HG03135 (cell line): ENCODE measurements around the gene JMJD8.
A peak's percentile ranks its signal among the peaks of the same experiment; 100 is the strongest.

ENCODE experiments used
- ATAC-seq: cut with Tn5 transposase; IDR thresholded peaks from one replicate; pipeline ENCODE4 v1.9.1; 2021; ENCODE audit warnings: mild to moderate bottlenecking, moderate library complexity; ENCODE audit not compliant: unreplicated experiment

JMJD8 gene, protein sequence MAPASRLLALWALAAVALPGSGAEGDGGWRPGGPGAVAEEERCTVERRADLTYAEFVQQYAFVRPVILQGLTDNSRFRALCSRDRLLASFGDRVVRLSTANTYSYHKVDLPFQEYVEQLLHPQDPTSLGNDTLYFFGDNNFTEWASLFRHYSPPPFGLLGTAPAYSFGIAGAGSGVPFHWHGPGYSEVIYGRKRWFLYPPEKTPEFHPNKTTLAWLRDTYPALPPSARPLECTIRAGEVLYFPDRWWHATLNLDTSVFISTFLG

DNA sequence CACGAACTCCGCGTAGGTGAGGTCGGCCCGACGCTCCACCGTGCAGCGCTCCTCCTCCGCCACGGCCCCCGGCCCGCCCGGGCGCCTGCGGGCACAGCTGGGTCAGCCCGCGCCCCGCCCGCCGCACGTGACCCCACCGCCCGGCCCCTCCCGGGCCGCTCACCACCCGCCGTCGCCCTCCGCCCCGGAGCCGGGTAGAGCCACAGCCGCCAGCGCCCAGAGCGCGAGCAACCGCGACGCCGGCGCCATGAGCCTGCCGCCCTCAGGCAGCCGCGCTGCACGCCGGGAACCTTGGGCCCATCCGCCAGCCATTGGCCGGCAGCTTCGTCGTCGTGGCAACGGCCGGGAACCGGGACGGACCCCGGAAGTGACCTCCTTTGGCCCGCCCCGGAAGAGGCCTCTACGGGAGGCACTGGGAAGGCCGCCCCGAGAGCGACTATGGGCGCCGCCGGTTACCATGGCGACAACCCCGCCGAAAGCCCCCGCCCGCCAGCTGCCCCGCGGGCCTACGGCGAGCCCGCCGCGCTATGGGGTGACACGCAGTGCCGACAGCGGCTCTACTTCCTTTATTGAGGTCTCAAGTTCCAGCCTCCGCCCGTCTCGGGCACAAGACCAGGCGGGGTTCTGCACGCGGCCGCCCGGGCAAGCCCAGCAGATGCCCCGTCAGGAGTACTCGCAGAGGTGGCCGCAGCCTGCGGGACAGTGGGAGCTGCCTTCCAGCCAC is at the start of gene JMJD8:
Gene JMJD8, minus strand, starts transcription at position 264 of the 724 bp plus-strand sequence. Its CDS starts 15 bp downstream, at position 249.
- peak; percentile 55 for ATAC-seq

DNA sequence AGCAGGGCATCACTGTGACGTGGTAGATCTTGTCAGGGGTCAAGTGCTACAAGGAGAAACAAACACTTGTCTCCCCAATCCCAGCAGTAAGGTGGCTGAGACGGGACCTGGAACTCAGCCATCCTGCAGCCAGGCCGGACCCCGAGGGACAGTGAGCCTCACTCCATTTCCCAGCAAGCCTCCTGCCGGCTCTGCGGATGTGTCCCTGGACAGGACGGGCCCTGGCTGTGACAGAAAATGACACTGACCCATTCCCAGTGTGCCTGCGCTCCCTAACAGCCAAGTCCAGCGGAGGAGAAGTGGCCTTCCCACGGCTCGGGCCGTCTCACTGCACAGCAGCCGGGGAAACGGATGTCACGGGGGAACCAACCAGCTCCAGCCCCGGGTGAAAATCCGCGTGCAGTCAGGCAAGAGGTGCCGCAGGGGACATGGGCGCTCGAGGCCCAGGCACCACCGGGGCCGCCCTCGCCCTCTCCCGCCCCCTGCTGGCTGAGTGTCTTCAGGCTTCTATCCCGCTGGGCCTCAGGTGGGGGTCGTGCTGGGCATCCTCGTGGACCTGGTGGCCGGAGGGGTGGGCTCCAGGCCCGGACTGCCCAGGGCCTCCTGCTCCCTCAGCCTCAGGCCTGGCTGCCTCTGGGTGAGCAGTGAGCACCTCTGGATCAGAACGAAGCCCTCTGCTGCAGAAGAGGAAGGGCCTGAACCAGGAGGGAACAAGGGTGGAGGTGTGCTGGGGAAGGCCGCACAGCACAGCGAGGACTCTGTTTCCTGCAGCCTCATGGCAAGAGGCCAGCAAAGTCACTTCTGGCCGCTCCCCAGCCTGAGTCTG is 49.5 kb upstream of the JMJD8 start:
- ATAC-seq, result no peak

DNA sequence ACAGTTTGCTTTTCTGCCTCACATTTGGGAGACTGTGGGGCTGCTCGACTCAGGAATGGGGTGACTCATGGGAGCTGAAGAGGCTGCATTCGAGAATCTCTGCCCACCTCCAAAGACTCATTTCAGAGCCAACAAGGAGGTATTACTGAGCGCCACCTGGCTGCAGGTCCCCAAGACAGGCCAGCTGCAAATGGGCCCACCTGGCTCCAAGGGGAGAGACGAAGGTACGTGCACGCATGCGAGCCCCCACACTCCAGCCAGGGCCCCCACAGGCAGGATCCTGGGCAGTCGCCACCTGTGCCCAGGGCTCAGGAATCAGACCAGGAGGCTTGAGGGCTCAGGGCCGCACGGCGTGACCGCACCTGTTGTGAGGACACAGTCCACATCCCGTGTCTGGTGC is 48.8 kb upstream of the JMJD8 start:
- no peak for ATAC-seq

DNA sequence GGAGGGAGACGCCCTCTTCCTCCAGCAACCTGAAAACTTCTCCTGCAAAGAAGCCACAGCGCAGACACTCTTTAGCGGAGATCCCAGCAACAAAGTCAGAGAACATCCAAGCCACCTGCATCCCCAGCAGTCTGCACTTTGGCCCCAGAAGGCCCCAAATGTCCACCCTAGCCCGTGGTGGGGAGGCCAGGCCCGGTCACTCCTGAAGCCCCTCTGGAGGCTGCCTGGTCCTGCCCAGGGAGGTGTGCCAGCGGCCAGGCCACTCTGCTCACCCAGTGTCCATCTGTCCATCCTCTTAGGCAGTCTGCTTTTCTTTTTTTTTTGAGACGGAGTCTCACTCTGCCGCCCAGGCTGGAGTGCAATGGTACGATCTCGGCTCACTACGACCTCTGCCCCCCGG is 48.2 kb upstream of the JMJD8 start:
- no peak for ATAC-seq

DNA sequence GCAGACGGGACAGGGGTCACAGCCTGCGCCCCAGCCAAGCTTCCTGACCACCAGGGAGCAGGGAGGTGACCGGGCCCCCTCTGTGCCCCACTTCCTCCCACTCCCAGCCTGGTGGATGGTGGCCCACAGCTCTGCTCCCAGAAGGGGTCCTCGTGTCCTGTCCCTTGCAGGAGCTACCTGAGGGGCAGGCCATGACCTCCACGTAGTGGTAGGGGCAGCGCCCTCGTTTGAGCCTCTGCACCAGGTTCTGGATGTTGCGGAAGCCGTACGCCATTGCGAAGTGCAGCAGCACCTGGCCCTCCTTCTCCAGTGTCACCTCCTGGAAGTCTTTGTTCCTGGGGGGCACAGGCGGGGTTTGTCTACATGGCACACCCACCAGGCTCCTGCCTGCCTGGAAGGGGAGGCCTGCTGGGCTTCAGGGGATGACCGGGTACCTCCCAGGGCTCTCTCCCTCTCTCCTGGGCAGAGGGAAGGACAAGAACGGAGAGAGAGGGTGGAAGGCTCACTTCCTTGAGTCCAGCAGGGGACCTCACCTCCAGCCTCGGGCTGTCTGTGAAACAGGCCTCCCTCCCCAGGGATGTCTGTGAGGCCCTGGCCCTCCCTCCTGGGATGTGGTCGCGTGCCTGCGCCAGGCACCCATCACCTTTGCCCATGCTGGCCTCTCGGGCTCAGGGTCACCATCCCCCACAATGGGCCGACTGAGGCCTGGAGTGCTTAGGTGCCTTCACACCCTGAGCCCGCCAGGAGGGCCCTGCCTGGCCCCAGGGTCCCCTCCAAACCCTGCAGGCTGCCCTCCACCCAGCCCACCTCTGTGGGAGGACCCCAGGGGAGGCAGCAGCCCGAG is 46.8 kb upstream of the JMJD8 start:
- no peak for ATAC-seq

DNA sequence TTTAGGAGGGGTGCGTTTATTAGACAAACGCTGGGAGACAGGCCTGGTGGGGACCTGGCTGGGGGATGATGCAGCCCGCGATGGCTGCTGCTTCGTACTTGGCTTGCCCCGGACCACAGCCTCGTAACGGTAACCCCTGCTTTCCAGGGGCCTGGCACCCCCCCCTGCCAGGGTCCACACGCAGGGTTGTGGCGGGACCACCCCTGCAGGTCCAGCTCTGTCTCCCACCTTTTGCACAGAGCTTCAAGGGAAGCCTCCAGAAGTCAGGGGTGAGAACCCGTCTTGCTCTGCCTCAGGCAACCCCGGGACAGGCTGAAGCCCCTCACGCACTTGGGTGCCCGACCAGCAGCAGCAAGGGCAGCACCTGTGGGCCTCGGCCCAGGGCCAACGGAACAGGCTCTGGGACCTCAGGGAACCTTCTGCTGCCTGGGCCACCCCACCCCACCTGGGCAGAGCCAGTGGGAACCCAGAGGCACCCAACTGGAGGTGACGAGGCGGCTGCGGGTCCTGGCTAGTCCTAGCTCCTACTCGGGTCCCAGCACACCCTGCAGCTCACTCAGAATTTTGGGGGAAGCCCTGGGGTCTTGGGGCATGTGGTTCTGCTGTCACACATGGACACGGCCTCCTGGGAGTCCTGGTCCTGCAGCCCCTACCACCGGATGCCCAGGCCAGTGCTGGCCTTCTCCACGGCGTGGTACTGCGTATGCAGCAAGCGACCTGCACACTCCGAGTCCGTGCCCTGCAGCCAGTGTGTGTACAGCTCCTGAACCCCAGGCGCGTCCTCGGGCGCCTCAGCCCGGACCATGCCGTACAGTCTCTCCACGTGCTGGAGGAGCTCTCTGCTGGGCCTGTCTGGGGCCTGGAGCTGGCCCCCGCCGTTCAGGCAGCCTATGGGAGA is 45.9 kb upstream of the JMJD8 start:
- ATAC-seq, result no peak

DNA sequence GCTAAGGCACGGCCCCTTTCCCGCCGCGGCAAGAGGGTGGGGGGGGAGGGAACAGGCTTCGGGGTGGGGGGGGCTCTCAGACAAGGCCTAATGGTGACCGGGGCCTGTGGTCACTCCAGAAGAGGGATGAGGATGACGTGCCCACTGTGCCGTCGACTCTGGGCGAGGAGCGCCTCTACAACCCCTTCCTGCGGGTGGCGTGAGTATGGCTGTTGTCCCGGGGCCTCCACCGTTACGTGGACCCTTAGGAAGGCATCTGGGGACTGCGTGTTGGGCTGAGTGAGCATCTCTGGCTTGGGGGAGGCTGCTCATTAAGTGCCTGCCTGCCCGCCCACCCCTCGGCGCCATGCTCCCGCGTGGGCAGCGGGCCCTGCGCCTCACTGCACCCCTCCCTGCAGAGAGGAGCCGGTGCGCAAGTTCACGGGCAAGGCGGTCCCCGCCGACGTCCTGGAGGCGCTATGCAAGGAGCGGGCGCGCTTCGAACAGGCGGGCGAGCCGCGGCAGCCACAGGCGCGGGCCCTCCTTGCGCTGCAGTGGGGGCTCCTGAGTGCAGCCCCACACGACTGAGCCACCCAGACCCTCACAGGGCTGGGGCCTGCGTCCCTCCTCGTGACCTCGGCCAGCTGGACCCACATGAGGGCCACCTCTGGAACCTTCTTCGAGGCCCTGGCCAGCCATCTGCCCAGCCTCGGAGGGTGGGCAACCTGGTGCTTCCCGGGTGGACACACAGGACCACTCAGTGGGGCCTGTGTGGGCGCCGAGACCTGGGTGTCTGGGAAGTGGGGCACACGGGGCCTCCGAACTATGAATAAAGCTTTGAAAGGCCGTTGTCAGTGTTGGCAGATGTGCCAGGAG is 45.0 kb upstream of the JMJD8 start:
- no peak for ATAC-seq

DNA sequence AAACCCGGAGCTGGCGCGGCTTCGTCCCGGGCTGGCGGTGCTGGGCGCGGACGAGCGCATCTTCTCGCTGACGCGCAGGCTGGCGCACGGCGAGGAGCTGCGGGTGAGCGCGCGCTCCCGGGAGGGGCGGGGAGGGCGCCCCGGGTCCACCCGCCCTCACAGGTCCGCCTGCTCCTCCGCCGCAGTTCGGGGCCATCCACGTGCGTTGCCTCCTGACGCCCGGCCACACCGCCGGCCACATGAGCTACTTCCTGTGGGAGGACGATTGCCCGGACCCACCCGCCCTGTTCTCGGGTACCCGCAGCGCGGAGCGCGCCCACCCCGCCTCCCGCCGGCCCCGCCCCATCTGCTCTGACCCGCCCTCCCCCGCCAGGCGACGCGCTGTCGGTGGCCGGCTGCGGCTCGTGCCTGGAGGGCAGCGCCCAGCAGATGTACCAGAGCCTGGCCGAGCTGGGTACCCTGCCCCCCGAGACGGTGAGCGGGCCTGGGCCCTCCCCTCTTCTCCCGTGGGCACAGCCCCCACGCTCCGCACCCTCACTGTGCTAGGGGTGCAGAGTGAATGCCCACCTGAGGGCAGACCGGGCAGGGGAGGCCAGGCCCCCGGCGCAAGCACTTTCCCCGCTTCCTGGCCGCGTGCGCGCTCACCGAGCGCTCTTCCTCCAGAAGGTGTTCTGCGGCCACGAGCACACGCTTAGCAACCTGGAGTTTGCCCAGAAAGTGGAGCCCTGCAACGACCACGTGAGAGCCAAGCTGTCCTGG is 44.2 kb upstream of the JMJD8 start:
- peak; percentile 31 for ATAC-seq

DNA sequence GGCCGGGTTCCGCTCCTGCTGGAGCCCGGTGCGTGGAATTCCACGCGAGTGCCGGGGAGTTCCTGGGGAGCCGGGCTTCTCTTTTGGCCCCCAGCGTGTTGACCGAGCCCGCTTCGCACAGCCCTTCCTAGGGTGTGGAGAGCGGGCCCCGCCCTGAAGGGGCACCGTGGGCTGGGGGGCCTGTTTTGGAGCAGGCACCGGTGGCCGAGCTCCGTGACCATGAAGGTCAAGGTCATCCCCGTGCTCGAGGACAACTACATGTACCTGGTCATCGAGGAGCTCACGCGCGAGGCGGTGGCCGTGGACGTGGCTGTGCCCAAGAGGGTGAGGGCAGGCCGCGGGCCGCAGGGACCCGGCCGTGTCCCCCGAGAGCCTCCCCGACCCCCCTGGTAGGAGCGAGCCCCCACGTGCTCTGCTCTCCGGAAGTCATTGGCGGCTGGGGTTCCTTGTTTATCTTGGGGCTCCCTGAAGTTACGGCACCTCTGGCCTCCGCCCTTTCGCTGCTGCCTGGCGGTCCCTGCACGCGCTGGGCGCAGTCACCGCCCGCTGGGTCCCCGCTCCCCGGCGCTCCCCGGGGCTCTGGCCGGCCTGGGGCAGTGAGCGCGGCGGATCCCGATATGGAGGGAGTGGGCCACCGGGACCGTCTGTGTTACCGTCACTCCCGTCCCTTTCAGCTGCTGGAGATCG is 43.3 kb upstream of the JMJD8 start:
- no peak for ATAC-seq

DNA sequence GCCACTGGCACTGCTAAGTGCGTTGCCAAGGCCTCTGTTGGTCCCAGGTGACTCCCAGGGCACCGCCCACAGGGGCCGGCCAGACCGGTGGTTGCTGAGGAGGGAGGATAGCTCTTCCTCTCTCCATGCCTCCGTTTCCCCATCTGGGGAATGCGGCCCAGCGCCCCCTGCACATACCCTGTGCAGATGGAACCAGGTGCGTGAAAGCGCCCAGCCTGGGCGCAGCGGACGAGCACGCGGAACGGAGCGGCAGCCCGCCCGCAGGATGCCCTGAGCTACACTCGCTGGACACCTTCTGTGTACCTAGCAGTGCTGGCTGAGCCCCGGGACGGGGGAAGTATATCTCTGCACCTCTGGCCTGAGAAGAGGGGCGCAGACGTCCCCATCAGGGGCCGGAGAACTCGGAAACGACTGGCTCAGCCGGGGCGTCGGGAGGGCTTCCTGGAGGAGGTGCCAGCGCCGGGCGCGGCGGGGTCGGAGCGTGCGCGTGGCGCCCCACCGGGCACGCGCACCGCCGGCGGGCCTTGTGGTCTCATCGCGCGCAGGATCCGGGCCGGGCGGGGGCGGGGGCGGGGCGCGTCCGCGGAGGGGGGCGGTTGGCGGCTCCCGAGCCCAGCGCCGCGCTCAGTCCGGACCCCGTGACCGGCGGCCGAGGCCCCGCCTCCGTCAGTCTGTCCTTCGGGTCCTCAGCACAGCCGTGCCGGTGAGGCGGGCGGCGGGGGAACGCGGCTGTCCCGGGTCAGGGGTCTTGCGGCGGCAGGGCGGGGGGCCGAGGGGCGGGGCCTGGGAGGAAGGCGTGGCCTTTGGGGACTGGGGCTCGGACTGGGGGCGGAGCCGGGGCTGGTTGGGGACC is 42.5 kb upstream of the JMJD8 start, which contains the start of the genes CCDC78 and HAGHL:
Gene CCDC78, minus strand, starts transcription at position 6 of the 853 bp plus-strand sequence. CDS start 76 bp downstream, outside the sequence.
Gene HAGHL, plus strand, starts transcription at position 669 of the 853 bp plus-strand sequence. CDS start 404 bp downstream, outside the sequence.
- ATAC-seq, result no peak

DNA sequence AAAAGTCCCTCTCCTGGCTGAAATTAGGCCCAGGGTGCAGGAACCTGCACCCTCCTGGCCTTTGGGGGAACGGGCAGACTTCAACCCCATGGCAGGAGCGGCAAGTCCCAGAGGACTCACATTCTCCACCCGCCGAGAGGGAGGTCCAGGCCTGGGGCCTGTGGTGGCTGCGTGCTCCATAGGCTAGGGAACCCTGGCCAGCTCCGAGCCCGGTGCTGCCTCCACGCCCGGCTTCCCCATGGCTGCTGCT is 42.0 kb upstream of the JMJD8 start:
- ATAC-seq, result no peak

DNA sequence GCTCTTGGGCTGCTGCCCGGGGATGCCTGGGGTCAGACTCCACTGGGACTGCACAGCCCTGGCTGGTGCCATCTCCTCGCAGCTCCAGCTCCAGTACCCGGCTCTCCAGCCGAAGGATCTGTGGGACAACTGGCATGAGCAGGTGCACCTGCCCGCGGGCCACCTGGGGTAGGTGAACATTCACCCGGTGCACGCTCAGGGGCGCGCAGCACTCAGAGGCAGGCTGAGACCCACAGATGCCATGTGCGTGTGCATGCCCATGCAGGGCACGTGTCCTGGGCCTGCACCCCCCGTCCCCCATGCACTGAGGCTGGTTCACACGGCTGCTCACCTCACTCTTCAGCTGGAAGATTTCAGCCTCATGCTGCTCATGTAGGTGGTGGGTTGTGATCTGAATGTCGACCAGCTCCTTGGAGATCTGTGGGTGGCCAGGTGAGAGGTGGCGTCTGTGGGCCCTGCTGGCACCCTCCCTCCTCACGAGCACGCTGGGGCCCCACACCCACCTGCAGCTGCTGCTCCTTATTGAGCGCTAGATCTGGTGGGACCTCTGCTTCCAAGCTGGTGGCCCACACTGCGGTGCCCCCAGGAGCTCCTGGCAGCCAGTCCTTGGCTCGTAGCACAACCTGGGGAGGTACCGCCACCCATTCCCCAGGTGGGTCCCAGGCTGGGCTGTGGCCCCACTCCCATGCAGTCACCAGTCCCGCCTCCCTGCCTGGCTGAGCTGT is 41.5 kb upstream of the JMJD8 start:
- no peak for ATAC-seq

DNA sequence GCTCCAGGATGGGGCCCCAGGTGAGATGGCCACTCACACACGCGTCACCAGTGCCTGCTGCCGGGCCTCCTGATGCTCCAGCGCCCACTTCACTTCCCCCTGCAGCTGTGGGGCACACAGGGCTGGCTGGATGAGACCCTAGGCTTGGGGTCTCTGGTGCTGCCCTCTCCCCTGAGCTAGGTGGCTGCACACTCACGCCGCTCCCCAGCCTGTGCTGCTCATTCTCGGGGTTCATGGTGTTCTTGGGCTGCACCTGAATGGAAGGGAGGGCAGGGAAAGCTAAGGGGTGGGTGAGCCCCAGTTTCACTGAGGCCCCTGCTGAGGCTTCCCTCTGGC is 40.9 kb upstream of the JMJD8 start:
- no peak for ATAC-seq

DNA sequence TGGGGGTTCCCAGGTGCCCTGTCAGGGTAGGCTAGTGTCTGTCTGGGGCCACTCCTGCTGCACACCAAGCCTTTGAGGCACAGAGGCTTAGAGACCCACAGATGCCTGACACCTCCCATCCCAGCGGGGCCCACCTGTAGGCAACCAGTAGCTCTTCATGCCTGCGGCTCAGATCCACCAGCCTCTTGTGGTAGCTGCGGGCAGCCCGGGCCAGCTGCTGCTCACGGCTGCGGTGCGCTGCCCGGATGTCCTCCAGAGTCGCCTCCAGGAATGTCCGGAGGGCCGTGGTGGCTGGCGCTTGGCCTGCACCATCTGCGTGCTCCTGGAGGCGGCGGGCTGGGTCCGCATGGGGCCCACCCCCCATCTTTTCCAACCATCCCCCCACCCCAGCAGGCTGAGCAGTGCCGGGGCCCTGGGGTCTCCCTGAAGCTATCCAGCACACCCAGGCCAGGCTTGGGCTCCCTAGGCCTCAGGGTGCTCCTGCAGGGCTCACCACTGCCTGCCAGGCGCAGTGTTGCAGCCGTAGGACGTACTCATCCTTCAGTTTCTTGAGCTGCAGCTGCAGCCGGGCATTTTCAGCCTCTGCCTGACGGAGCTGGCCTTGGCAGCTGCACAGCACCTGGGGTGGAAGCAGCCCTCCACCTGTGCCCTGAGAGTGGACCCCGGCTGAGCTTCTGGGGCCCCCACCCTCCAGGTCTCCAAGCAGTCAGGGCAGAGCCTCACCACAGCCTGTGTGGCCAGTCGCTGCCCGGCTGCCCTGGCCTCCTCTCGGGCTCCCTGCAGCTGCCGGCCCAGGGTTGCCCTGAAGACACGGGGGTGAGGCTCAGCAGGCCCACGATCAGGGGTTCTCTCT is 40.3 kb upstream of the JMJD8 start:
- ATAC-seq, result no peak

DNA sequence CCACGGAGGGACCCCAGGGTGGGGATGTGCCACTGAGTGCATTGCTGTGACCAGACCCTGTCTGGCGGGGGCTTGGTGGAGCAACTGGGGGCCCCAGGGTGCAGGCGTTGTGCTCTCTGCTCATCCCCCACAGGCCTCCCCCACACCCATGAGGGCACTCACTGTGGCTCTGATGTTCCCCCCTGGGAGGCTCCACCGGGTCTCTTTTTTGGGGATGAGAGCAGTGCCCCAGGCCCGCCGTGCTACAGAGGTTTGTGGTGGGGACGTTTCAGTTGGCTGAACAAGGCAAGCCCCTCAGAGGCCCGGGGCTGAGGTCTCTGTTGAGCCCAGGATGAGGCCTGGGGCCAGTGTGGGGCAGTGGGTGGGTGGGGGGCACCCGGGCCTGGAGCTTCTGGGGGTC is 39.6 kb upstream of the JMJD8 start:
- no peak for ATAC-seq
